Heart right ventricle (tissue), 16 donors: ENCODE data around the gene ADGRG7. TPM values are rescaled to one million over a fixed set of nuclear protein-coding genes. Genes with fewer than 3 reads are reported as not detected.

ENCODE experiments used
- ATAC-seq, 8 donors: fragments of 200-7000 bp; cut with Tn5 transposase; one replicate each; pipeline ENCODE4 v1.9.1; 2020; ENCODE audit warnings: mild to moderate bottlenecking in 8 of 8, moderate library complexity in 8 of 8, moderate number of reproducible peaks in 1 of 8
- DNase-seq, 2 donors: peaks; one replicate each; pipeline ENCODE4 v3.0.0-alpha.2; 2020
- H3K27ac ChIP-seq, 10 donors: fragments of 200-600 bp; sonication (generic) in 2 of 10; one replicate each; pipeline versions ENCODE4 v1.5.0 to v1.8.0; 2020 to 2022; ENCODE audit warnings: mild to moderate bottlenecking in 3 of 10
- H3K27me3 ChIP-seq, 7 donors: fragments of 200-600 bp; one replicate each; pipeline ENCODE4 v1.8.0; 2021 to 2022; ENCODE audit warnings: mild to moderate bottlenecking in 2 of 7
- H3K36me3 ChIP-seq, 9 donors: fragments of 200-600 bp; sonication (generic) in 1 of 9; one replicate each; pipeline versions ENCODE4 v1.5.0 to v1.8.0; 2020 to 2022; ENCODE audit warnings: mild to moderate bottlenecking in 2 of 9
- H3K4me1 ChIP-seq, 9 donors: fragments of 200-600 bp; sonication (generic) in 1 of 9; one replicate each; pipeline versions ENCODE4 v1.5.0 to v1.8.0; 2020 to 2022; ENCODE audit warnings: mild to moderate bottlenecking in 4 of 9
- H3K4me3 ChIP-seq, 10 donors: fragments of 200-600 bp; sonication (generic) in 2 of 10; one replicate each; pipeline versions ENCODE4 v1.5.0 to v1.8.0; 2020 to 2022; ENCODE audit warnings: mild to moderate bottlenecking in 7 of 10, moderate library complexity in 2 of 10
- H3K9me3 ChIP-seq, 11 donors: fragments of 200-600 bp in 10 of 11; sonication (generic) in 2 of 11; one replicate each; pipeline versions ENCODE4 v1.5.0 to v1.8.0; 2013 to 2022; ENCODE audit warnings: mild to moderate bottlenecking in 2 of 11, control low read depth in 1 of 11, moderate library complexity in 1 of 11
- WGBS, 2 donors: extraction: QIAGEN DNeasy Blood & Tissue Kit; methylation state at CpG; one replicate each; pipeline ENCODE4 v1.1.7; 2013; ENCODE audit warnings: inconsistent platforms in 1 of 2; 5-methylcytosine and 5-hydroxymethylcytosine counted together
- intact Hi-C, 10 donors: fragments of 100-400 bp; cut with DNase I; formaldehyde crosslinking; loops; one replicate each; pipeline versions ENCODE4 v1.11.1 to v1.14.2; 2022
- polyA plus RNA-seq, 2 donors: library from polyadenylated mRNA; stranded (reverse); fragments of 200-250 nt; gene quantifications; one replicate each; pipeline ENCODE4 v1.2.3, GENCODE V29; 2013
- total RNA-seq, 10 donors: library from RNA; stranded (reverse); fragmentation: NEBNext Ultra II Directional in 3 of 10; extraction: Animal tissue kit (Norgen Biotek cat#: 25700) in 3 of 10; gene quantifications; one replicate each; pipeline versions ENCODE4 v1.2.1 to v1.2.4, GENCODE V29; 2021 to 2023
- TF ChIP-seq, protein P1 (sequence below), 9 donors: fragments of 200-600 bp; sonication (generic) in 2 of 9; IDR thresholded peaks; one replicate each; pipeline versions ENCODE4 v1.5.0 to v1.8.0; 2021 to 2022; ENCODE audit warnings: antibody characterized with exemption in 9 of 9, mild to moderate bottlenecking in 5 of 9, moderate library complexity in 1 of 9
- donor health status: Arrhythmogenic right ventricular cardiomyopathy.
- donor health status: ischemic (EF 13 %, LVEDD 7.1; RV severe dilation, severe dysfunction).
- donor health status: healthy with polysubstance abuse.
- donor health status: DM: no; HTN: yes; CAD: no.
- donor health status: DM: no; HTN: no; CAD: no.
- donor health status: ischemic (EF 25% LVEDD 6.9; RV normal size, moderate dysfunction).
- donor health status: ischemic (EF 25% LVEDD 5.7; RV mildly dilated, moderate dysfunction).
- donor health status: healthy.
- donor health status: DM: yes; HTN: yes; CAD: no.
- donor health status: Ischemic cardiomyopathy.
- donor health status: ischemic (EF 35%, LVEDD 5.7; RV mildly dilated, moderate dysfunction).
- donor health status: nonischemic (EF 11% LVEDD 7.7; RV severe dilation, severe dysfunction).
- donor health status: DM: yes; HTN: yes; CAD: no.
- donor health status: PGD.
- donor health status: ischemic (EF 29% LVEDD 5.4; RV normal size, mild dysfunction).
- donor health status: nonischemic (EF 23%, LVEDD 6.1; RV moderate dilation, normal function).

ADGRG7 gene
- total and polyA plus RNA-seq, 12 donors = 0.30 TPM; not detected in 11

DNA sequence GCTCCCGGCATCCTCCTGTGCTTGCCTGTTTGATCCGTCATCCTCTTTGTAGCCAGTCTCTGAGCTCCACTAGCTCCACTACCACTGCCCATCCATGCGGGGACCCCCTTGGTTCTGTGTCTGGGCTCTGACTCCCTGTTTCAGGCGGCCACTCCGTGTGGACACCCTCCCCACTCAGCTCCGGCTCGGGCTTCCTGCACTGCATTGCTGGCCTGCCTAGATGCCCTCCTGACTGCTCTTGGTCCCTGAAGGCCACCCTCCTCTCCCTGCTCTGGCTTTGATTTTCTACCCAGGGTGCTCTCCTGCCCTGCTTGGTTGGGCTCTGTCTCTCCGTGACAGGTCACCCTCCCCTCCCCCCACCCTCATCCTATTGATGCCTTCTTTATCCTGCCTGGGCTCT is 4.0 kb upstream of the ADGRG7 start:
- Histone ChIP-seq H3K36me3 (no peaks in the 10 kb centered on the region), H3K27ac (no peak overlapping the region), H3K27me3 (peaks cover 0 to 15% (median 0%) of the 10 kb centered on the region in 7 donors), H3K9me3 (no peaks in the 10 kb centered on the region), H3K4me1 (peaks cover 0 to 18% (median 0%) of the 10 kb centered on the region in 9 donors), H3K4me3 (no peak overlapping the region)
- WGBS, 2 donors = 76 to 79% methylated on average over 8 of the region's 8 CpGs
- DNase-seq = no peak
- TF ChIP-seq, protein P1, sequence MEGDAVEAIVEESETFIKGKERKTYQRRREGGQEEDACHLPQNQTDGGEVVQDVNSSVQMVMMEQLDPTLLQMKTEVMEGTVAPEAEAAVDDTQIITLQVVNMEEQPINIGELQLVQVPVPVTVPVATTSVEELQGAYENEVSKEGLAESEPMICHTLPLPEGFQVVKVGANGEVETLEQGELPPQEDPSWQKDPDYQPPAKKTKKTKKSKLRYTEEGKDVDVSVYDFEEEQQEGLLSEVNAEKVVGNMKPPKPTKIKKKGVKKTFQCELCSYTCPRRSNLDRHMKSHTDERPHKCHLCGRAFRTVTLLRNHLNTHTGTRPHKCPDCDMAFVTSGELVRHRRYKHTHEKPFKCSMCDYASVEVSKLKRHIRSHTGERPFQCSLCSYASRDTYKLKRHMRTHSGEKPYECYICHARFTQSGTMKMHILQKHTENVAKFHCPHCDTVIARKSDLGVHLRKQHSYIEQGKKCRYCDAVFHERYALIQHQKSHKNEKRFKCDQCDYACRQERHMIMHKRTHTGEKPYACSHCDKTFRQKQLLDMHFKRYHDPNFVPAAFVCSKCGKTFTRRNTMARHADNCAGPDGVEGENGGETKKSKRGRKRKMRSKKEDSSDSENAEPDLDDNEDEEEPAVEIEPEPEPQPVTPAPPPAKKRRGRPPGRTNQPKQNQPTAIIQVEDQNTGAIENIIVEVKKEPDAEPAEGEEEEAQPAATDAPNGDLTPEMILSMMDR (IDR thresholded peaks at IDR 0.05) = no peak
- intact Hi-C loops = no loop called here
- ATAC-seq = no peak

- Histone ChIP-seq H3K36me3 (no peaks in the 10 kb centered on the region), H3K9me3 (no peaks in the 10 kb centered on the region), H3K4me3 (no peak overlapping the region), H3K27ac (no peak overlapping the region), H3K27me3 (peaks cover 0 to 13% (median 0%) of the 10 kb centered on the region in 7 donors), H3K4me1 (peaks cover 0 to 18% (median 0%) of the 10 kb centered on the region in 9 donors)
- ATAC-seq = no peak
- DNase-seq = no peak
- intact Hi-C loops = no loop called here
- TF ChIP-seq, protein P1 (IDR thresholded peaks at IDR 0.05) = no peak
Observed at GRCh38 chr3:100606894-100607512, 2.4 kb upstream of the ADGRG7 start.

- H3K9me3 ChIP-seq = no peaks in the 10 kb centered on the region
- no peak for DNase-seq
- WGBS, 2 donors = 76 to 78% methylated on average over 2 of the region's 2 CpGs
- no peak for ATAC-seq
- TF ChIP-seq, protein P1 (IDR thresholded peaks at IDR 0.05) = no peak
- H3K4me3 ChIP-seq = no peak overlapping the region
- intact Hi-C loops = no loop called here
- no peaks in the 10 kb centered on the region for H3K36me3 ChIP-seq
- H3K4me1 ChIP-seq = no peaks in the 10 kb centered on the region
- peaks cover 0 to 13% (median 0%) of the 10 kb centered on the region in 7 donors for H3K27me3 ChIP-seq
- no peak overlapping the region for H3K27ac ChIP-seq
Observed at GRCh38 chr3:100609963-100610362, 562 bp downstream of the ADGRG7 start.

DNA sequence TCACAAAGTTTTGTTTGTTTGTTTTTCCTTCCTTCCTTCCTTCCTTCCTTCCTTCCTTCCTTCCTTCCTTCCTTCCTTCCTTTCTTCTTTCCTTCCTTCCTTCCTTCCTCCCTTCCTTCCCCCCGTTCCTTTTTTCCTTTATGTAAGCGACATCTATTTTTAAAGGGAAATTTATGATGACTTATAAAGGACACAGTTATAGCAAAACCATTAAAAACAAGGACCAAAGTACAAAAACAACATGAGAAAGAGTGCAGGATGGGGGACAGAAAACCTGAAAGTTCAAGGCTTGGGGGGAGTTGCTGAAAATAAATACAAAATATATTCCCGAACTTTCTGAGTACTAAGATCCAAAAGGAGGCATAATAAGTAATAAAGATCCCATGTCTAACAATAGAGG is 1.8 kb downstream of the ADGRG7 start:
- Histone ChIP-seq H3K4me1 (no peaks in the 10 kb centered on the region), H3K9me3 (no peaks in the 10 kb centered on the region), H3K27ac (no peak overlapping the region), H3K4me3 (no peak overlapping the region), H3K27me3 (peaks cover 0 to 13% (median 0%) of the 10 kb centered on the region in 7 donors), H3K36me3 (no peaks in the 10 kb centered on the region)
- TF ChIP-seq, protein P1 (IDR thresholded peaks at IDR 0.05) = no peak
- 76 to 77% methylated on average over 3 of the region's 3 CpGs for WGBS, 2 donors
- DNase-seq = no peak
- intact Hi-C loops = no loop called here
- ATAC-seq = no peak
